HG02798 (cell line): Measurements from ENCODE around the gene ADAM8.
"Not testable (repeated sequence)": the region's sequence is repeated elsewhere in the genome, so short reads cannot be mapped to it uniquely, and the experiment has no call there.

Source experiments
- ATAC-seq: cut with Tn5 transposase; IDR thresholded peaks from one replicate; pipeline ENCODE4 v1.9.1; 2021; ENCODE audit warnings: mild to moderate bottlenecking; ENCODE audit not compliant: unreplicated experiment, poor library complexity

Gene ADAM8

DNA sequence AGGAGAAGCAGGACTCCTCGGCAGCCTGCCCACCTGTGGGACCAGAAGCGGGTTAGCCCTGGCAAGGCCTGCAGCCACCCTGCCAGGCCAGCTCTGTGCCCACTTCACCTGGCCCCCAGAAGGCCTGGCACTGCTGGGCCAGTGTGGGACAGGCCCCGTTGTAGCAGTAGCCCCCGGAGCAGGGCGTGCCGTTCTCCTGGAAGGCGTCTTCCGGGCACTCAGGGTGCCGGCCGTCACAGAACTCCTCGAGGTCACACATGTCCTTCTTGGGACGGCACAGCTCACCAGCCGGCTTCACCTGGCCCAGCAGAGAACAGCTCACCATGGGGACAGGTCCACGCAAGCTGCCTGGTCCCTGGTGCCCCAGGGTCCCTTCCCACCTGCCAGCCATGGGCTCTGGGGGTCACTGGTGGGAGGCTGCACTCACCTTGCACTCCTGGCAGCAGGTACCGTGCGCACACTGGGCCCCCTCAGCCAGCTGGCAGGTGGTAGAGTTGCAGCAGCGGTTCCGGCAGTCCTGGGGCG, 5.8 kb downstream of the ADAM8 start:
- no peak for ATAC-seq

DNA sequence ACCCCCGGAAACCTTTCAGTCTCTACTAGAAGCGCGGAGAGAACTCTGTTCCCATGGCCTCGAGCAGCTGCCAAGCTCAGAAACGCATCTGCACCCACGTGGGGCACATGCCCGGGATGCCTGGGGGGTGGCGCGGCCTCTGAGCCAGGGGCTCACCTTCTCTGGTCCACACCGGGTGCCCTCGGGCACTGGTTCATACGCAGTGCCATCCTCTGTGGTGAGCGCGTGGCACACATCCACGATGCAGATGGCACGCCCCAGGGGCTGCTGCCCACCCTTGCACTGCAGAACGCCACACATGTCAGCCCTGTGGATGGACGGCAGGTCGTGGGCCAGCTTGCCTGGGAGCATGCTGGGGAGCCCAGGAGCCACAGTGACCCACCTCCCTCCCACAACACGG, 6.5 kb downstream of the ADAM8 start:
- ATAC-seq: no peak

DNA sequence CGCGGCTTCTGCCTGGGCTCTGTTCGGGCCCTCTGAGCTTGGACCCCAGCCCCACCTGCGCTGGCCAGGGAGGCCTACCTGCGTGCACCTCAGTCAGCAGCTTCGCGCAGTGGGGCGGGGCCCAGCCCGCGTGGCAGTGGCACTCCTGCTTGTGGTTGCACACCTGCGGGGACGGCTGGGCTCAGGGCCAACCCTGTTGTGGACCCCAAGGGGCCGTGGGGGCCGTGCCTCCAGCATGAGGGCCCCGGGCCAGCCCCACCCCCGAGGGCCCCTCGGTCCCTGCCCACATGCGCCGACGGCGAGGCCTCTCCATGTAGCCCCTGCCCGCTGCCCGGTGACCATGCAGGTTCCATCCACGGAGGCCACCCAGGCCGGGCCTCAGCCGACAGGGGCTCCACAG, 7.3 kb downstream of the ADAM8 start:
- ATAC-seq: no peak

DNA sequence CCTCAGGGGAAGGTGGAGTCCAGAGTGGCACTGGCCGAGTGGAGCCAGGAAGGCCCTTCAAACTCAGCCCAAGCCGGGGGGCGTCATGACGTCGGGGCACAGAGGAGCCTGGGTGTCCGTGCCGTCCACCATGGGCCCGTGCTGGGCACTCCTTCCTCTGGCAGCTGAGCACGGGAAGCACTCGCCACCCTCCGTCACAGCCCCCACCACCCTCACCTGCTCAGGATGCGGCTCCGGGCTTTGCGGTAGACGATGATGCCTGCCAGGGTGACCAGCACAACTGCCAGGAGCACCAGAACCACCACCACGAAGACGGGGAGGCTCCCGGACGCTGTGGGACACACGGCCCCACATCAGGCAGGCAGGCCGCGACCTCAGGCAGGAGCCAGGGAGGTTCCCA, 8.1 kb downstream of the ADAM8 start:
- ATAC-seq: no peak

DNA sequence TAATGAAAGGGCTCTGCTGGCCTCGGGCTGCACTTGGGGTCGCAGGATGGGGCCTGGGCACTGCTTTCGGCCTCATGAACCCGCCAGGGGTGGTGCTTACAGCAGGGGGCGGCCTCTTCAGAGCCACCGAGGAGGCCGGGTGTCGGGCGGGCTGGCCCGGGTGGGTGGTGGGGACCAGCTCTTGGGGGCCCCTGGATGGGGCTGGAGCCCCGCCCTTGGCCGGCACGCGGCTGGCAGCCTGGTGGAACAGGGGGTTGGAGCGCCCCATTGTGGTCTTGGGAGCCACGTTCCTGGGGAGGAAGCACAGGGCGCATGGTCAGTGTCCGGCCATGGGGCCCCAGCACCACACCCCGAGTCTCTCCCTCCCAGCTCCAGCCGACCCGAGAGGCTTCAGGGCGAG, 8.8 kb downstream of the ADAM8 start:
- no peak for ATAC-seq

DNA sequence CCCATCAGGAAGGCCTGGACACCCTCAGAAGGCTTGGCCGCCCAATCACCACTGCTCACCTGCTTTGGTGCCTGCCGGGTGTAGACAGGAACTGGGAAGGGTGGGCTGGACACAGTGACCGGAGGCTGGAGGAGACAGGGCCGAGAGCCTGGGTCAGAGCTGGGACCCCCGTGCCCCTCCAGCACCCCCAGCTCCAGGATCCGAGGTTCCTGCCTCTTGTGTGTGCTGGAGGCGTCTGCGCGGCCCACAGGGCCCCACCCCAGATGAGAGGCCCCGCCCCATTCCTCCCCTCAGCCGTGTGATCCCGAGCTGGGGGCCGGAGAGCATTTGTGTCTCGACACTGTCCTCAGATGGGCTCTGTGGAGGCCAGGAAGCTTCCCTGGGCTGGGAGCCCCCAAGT, 9.4 kb downstream of the ADAM8 start:
- no peak for ATAC-seq

DNA sequence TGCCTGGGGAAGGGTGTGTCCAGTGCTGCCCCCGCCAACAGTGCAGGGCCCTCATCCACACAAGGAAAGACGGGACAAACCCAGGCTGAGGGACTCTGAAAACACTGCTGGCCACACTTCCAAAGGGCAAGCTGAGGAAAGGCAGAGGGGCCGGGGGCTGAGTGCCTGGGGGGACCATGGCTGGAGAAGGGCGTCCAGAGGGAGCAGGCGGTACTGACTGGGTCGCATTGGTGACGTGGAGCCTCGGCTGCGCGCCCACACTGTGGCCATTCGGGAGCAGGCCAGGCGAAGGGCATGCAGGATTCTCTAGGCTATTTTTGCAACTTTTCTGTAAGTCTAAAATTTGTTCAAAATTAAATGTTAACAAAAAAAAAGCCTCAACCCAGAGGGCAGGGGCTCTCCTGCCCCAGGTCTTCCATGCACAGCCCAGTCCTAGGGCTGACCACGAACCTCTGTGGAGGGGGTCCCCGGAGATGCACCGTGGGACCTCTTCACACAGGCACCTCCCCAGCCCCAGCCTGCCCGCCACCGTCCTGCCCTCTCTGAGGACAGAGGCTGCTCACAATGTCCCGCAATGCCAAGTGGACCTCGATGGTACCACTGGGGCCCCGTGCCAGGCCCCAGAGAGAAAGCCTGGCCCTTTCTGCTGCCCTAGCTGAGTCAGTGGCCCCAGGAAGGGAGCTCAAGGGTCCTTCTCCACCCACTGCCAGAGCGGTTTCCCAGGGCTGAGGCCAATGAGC, 10.4 kb downstream of the ADAM8 start:
- no peak for ATAC-seq

DNA sequence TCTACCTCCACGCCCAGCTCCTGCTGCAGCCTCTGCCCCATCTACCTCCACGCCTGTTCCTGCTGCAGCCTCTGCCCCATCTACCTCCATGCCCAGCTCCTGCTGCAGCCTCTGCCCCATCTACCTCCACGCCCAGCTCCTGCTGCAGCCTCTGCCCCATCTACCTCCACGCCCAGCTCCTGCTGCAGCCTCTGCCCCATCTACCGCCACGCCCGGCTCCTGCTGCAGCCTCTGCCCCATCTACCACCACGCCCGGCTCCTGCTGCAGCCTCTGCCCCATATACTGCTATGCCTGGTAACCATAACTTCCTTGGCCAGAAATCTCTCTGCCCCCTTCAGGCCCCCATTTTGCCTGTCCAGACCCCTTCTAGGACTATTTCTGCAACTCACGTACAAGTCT, 11.6 kb downstream of the ADAM8 start:
- ATAC-seq: not testable (repeated sequence)

DNA sequence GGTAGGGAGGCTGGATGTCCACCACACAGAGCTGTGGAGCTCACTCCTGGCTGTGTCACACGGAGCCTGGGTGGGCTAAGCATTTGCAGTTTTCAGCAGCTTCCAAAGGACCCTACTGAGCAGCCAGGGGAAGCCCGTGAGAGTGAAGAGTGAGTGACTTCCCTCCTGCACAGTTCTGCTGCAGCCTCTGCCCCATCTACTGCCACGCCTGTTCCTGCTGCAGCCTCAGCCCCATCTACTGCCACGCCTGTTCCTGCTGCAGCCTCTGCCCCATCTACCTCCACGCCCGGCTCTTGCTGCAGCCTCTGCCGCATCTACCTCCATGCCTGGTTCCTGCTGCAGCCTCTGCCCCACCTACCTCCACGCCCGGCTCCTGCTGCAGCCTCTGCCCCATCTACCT, 12.2 kb downstream of the ADAM8 start:
- ATAC-seq: no peak

DNA sequence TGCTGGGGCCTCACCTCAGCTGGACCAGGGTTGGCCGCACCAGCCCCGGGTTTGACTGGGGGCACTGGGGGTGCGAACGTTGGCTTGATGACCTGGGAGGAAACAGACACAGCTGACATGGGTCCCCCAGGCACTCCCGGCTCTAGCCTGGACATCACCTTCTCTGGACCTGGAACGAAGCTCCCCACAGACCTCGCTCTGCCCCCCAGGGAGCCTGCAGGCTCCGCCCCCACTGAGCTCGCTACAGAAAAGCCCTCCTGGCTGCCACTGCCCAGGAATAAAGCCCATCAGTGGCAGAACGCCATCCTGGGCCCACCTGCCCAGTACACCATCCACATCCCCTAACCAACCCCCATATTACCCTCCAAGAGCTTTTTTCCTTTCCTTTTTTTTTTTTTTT, 13.0 kb downstream of the ADAM8 start:
- ATAC-seq: no peak

DNA sequence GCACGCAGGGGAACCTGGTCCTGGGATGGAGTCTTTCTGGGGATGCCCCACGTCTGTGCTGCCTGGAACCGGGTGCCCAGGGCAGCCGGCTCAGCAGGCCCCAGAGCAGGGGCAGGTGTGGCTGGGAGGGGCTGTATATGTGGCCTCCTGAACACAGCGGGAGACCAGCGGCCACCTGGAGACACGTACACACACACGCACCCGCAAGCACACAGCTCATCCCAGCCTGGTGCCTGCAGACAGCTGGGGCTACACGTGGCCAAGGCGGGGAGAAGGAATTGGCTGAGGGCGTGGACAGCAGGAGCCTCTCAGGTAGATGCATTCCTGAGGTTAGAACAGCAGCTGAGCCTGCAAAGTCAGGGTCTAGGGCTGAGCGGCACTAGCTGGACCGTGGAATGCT, 14.0 kb downstream of the ADAM8 start:
- ATAC-seq: no peak

DNA sequence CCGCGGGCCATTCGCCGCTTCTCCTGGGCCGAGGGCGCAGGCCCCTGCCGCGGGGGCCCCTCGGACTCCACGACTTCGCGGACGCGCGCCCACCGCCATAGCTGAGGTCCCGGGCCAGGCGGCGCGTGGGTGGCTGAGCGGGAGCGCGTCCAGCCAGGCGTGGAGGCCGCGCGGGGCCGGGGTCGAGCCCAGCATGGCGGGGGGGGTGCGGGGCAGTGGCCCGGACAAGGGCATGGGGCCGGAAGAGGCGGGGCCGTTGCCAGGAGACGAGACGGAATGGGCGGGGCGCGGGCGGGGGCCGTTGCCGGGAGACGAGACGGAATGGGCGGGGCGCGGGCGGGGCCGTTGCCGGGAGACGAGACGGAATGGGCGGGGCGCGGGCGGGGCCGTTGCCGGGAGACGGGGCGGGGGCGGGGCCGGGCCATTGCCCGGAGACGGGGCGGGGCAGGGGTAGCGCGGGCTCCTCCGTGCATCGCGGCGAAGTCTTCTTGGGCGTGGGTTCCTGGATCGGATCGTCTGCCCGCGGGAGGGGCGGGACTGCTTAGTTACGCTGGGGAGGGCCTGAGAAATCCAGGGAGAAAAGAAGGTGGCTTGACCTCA, 14.8 kb downstream of the ADAM8 start:
- peak; percentile 79 for ATAC-seq

DNA sequence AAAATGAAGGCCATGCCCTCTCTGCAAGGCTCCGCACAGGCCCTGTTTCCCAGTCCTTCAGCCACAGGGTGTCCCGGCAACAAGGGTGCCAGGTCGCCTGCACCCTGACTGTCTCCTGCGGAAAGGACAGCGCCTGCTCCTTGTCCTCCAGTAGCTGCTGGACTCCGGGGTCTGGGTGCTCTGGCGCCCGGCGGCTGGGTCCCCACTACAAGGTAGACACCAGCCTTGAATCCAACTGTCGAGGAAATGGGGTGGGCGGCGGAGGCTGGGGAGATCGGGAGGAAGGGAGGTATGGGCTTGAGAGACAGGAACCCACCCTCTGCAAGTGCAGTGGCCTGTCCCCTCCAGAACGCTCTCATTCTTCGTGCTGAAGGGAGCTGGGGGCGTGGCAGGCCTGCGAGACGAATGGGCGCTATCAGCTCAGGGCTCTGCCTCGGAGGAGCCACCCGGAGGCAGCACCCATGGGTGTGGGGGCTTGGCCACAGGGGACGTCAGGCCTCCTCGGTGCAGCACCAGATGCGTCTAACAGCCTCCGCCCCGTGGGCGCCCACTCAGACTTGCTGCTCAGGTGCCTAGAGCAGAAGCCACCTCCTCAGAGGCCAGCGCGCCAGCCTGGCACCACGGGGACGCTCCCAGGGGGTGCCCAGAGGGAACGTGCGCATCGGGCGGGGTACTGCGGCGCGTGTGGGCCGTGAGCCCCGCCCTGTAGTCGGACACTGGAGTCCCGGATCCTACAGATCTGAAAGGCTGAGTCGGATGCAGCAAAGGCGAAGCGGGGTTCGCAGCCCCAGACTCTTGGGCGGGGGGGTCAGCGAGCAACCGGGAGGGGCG, 15.6 kb downstream of the ADAM8 start:
- peak; percentile 65 for ATAC-seq

DNA sequence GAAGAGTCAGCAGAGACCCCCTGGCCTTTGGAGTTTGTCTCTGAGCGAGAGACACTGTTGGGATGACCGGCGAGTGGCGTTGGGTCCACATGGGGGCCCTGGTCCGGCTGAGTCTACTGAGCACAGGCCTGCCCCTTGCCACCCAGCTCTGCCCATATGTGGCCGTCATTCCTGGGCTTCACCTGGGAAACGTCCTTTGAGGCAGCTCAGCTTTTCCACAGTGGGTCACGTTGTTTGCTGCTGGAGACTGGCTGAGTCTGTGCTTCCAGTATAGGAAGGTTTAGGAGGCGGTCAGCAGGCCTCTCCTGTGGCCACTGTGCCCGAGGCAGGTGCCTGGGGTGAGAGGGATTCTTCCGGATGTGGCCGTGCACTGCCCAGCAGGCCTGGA, 17.1 kb downstream of the ADAM8 start:
- ATAC-seq: no peak

DNA sequence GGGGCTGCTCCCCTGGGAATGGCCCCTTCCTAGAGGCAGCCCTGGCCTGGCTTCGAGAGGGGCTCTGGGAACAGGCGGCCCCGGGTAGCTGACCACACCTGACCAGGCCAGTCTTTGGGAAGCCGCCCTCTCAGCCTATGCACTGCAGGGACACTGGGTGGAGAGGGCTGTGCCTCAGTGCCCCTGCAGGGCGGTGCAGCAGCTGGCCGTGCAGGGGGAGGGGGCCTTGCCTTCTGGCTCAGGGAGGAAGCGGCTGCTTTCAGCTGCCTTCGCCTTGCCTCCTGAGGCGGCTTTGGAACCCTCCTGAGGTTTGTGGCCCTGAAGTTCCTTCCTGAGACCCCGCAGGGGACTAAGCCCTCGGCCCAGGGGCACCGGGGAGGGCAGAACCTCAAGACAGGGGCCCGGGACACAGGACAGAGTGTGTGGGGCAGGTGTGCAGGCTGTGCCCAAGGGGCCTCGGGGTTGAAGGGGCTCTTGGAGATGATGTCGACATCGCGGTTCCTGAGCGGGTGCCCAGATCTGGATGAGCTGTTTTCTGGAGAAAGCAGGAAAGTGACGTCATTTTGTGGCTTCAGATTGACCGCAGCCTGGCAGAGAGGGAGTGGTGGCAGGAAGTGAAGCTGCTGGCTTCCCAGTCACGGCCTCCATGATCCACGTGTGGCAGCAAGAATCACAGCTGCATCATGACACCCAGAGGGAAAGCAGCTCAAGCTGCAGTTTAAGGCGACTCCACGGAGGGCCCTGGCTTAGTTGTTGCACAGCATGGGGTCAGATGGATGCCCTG, 17.7 kb downstream of the ADAM8 start:
- no peak for ATAC-seq

DNA sequence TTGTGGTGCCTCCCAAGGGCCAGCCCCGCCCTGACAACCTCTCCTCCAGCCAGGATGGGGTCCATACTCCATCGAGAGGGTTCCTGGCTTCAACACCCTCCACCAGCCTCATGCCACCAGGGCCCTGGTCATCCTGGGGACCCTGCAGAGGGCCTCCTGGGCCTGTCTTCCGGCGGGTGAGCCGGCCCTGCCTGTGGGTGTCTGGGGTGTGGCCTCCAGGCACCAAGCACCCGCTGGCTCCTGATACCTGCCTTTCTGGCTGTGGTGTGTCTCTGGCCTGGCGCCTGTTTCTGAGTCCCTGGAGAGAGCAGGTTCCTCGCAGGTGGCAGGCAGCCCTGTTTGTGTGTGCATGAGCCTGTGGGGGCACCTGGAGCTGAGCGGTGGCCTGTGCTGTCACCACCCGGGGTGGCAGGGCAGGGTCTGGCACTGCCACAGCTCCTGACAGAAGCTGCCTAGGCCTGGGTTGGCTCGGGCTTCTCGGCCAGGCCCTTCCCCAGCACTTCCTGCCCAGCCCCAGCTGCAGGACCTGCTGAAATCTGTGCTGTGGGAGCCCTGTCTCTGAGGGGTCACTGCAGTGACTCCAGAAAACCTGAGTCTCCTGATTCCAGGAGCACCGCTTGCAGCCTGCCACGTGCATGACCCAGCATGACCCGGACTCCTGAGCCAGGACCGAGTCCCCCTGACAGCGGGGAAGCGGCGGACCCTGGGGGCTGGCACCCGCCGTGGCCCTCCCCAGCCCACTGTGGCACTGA, 18.4 kb downstream of the ADAM8 start:
- ATAC-seq: no peak

DNA sequence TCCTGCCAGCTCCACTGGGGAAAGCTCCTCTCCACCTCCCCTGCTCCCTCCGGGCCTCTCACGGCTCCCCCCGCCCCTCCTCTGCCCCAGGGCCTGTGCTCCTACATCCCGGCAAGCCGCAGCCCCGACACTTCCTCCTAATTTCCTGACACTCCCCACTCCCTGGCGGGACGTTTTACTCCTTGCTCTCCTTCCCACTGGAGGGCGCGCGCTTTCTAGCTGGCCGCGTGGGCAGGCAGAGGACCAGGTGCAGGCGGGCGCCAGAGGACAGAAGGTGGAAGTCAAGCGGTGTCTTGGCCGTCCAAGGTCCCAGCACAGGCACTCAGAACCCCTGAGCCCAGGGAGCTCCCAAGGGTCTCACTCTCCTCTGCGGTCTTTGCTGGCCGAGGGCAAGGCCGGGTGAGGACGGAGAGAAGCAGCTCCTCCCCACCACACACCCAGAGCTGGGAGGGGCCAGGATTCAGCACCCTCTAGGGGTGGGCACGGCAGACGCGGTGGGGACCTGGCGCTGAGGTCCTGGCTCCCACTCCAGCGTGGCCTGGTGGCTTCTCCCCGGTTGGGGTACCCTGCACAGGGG, 19.1 kb downstream of the ADAM8 start:
- ATAC-seq: no peak

DNA sequence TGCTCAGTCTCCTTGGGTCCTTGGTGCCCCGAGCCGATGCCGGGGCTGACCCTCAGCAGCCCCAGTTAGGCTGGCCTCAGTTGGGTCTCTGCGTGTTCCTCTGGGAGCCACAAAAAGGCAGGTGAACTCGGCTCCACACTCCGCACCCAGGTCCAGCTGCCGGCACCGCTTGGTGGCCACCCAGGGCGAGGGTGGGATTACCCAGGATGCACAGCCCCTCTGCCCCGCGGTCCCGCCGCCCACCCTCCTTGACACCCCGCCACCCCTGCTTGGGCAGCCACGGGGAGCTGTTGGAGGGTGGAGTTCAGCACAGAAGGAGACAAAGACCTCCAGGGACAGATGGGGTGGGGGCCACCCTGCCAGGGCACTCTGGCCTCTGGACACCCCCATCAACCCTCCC, 21.3 kb downstream of the ADAM8 start:
- ATAC-seq: no peak

DNA sequence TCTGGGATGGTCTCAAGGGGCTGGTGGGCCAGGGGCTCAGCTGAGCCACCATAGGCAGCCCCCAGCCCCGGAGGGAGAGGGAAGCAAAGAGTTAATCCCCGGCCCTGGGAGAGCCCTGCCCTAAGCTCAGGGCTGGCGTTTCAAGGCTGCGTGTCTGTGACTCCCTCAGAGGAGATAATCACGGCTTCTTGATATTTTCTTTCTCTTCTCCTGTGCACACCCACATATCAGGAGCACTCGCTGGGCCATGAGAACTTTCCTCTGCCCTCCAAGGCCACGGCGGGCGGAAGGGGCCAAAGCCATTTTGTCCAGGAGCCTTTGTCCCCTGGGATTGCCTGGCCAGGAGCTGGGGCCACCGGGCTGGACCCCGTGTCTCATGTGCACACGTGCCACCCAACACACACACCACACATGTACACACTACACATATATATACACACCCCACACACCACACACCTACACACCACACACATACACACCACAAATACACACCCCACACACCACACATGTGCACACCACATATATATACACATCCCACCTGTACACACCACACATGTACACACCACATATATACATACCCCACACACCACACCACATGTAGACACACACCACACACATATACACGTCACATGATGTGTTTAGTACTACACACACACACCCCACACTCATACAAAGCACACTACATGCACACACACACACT, 22.1 kb downstream of the ADAM8 start:
- ATAC-seq: no peak
